ENCODE measurements around the gene FOXK1.
A peak's percentile ranks its signal among the peaks of the same experiment; 100 is the strongest.

Gene FOXK1

DNA sequence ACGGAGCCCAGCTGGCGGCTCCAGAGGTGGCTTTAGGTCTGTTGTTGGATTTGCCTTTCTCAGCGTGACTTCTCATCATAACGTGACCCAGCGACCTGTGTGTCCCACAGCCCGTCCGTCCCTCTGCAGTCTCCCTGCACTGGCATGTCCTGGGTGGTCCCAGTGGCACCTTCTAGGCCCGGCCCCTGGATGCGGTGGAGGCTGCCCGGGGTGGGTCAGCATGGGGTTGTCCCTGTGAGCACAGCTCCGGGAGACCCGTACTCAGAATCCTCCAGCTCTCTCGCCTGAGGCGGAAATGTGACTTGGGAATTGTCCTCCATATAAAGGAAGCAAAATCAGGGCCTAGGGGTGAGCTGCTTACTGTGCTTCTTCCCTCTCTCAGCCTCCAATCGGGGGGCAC, 67.7 kb downstream of the FOXK1 start:
- TF ChIP-seq POLR2AphosphoS5 (IDR thresholded peaks at IDR 0.05; ENCODE audit: low read depth) (no peak), GABPA (IDR thresholded peaks at IDR 0.05; ENCODE audit: low read depth) (no peak), SPI1 (IDR thresholded peaks at IDR 0.05; ENCODE audit: borderline replicate concordance, low read depth) (no peak)
- TF ChIP-seq, protein P1, sequence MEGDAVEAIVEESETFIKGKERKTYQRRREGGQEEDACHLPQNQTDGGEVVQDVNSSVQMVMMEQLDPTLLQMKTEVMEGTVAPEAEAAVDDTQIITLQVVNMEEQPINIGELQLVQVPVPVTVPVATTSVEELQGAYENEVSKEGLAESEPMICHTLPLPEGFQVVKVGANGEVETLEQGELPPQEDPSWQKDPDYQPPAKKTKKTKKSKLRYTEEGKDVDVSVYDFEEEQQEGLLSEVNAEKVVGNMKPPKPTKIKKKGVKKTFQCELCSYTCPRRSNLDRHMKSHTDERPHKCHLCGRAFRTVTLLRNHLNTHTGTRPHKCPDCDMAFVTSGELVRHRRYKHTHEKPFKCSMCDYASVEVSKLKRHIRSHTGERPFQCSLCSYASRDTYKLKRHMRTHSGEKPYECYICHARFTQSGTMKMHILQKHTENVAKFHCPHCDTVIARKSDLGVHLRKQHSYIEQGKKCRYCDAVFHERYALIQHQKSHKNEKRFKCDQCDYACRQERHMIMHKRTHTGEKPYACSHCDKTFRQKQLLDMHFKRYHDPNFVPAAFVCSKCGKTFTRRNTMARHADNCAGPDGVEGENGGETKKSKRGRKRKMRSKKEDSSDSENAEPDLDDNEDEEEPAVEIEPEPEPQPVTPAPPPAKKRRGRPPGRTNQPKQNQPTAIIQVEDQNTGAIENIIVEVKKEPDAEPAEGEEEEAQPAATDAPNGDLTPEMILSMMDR (IDR thresholded peaks at IDR 0.05; ENCODE audit: insufficient read depth, low read length): no peak
- TF ChIP-seq, protein P2, sequence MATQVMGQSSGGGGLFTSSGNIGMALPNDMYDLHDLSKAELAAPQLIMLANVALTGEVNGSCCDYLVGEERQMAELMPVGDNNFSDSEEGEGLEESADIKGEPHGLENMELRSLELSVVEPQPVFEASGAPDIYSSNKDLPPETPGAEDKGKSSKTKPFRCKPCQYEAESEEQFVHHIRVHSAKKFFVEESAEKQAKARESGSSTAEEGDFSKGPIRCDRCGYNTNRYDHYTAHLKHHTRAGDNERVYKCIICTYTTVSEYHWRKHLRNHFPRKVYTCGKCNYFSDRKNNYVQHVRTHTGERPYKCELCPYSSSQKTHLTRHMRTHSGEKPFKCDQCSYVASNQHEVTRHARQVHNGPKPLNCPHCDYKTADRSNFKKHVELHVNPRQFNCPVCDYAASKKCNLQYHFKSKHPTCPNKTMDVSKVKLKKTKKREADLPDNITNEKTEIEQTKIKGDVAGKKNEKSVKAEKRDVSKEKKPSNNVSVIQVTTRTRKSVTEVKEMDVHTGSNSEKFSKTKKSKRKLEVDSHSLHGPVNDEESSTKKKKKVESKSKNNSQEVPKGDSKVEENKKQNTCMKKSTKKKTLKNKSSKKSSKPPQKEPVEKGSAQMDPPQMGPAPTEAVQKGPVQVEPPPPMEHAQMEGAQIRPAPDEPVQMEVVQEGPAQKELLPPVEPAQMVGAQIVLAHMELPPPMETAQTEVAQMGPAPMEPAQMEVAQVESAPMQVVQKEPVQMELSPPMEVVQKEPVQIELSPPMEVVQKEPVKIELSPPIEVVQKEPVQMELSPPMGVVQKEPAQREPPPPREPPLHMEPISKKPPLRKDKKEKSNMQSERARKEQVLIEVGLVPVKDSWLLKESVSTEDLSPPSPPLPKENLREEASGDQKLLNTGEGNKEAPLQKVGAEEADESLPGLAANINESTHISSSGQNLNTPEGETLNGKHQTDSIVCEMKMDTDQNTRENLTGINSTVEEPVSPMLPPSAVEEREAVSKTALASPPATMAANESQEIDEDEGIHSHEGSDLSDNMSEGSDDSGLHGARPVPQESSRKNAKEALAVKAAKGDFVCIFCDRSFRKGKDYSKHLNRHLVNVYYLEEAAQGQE (IDR thresholded peaks at IDR 0.05; ENCODE audit: insufficient replicate concordance, low read depth): no peak
- no peak for DNase-seq (ENCODE audit: low read depth in 1 of 2, low spot score in 1 of 2)
- H3K27ac ChIP-seq (replicated peaks): no peak overlapping the region
- H3K27me3 ChIP-seq (ENCODE audit: insufficient read depth, poor library complexity, severe bottlenecking): no peaks in the 10 kb centered on the region
- H3K4me3 ChIP-seq (replicated peaks; ENCODE audit: insufficient read depth, low read length): no peak overlapping the region

DNA sequence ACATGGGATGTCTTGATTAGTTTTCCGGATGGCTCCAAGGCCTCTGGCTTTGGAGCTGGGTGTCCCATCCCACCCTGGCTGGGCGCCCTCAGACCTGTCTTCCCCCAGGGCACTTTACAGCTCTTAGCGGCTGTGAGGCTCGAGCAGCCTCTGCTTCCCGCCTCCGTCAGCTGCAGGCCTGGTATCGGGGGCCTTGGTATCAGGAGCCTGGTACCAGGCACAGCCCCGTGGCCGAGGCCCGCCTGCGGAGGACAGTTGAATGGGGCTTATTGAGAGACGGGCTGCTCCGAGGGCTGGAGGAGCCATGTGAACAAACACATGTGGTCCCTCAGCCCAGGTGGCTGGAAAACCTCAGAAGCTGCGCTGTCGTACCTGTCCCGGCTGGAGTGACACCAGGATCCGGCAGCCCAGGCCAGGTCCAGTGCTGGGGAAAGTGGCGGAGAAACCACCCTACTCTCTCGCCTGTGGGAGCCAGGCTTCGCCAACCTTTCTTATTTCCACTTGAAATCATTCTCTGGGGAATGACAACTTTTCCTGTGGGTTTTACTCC, 69.4 kb downstream of the FOXK1 start:
- H3K27me3 ChIP-seq (ENCODE audit: insufficient read depth, poor library complexity, severe bottlenecking): no peaks in the 10 kb centered on the region
- TF ChIP-seq, protein P1 (IDR thresholded peaks at IDR 0.05; ENCODE audit: insufficient read depth, low read length): no peak
- TF ChIP-seq, protein P2 (IDR thresholded peaks at IDR 0.05; ENCODE audit: insufficient replicate concordance, low read depth): no peak
- TF ChIP-seq POLR2AphosphoS5 (IDR thresholded peaks at IDR 0.05; ENCODE audit: low read depth) (no peak), SPI1 (IDR thresholded peaks at IDR 0.05; ENCODE audit: borderline replicate concordance, low read depth) (no peak), GABPA (IDR thresholded peaks at IDR 0.05; ENCODE audit: low read depth) (no peak)
- no peak for DNase-seq (ENCODE audit: low read depth in 1 of 2, low spot score in 1 of 2)
- no peak overlapping the region for H3K27ac ChIP-seq (replicated peaks)
- H3K4me3 ChIP-seq (replicated peaks; ENCODE audit: insufficient read depth, low read length): no peak overlapping the region

DNA sequence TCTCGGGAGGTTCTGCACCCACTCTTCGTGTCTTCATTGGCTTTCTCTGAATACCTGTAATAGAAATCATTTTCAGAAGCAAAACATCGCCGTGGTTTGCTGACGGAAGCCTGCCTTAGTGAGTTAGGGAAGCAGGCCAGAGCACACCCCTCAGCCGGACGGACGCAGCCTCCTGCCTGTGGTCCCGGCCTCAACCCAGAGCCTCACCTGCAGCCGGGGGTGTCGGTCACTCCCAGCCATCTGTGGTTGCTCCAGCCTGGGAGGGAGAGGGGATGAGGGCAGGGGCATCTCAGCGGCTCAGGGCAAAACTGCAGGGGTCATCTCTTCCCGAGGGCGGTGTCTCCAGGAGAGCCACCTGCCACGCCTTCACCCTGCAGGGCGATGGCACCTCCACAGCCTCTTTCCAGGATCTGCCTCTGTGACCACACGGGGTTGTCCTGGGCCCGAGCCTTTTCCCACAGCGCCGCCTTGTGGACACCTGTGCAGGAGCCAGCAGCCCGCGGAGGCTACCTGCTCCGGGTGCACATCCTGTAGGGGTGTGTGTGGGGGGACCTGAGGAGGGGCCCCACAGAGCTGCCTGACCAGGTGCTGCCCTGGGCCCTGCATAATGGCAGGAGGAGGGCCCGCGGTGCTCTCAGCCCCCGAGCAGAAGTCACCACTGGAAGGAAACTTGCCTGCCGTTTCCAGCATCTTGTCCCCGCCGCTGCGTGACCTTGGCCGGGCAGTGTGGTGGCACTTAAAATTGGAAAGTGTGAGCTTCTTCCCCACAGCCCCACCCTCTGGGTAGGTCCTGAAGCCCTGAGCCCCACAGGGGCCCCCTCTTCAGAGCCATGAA, 71.7 kb downstream of the FOXK1 start:
- peak; percentile 28 to 79 for DNase-seq (ENCODE audit: low read depth in 1 of 2, low spot score in 1 of 2)
- no peak overlapping the region for H3K27ac ChIP-seq (replicated peaks)
- H3K27me3 ChIP-seq (ENCODE audit: insufficient read depth, poor library complexity, severe bottlenecking): no peaks in the 10 kb centered on the region
- no peak overlapping the region for H3K4me3 ChIP-seq (replicated peaks; ENCODE audit: insufficient read depth, low read length)
- TF ChIP-seq, protein P1 (IDR thresholded peaks at IDR 0.05; ENCODE audit: insufficient read depth, low read length): peak; percentile 75
- no peak for TF ChIP-seq POLR2AphosphoS5 (IDR thresholded peaks at IDR 0.05; ENCODE audit: low read depth)
